OCI-LY3 (cell line): Measurements from ENCODE around the gene JAM3.
A peak's percentile ranks its signal among the peaks of the same experiment; 100 is the strongest.

Experiments
- H2AFZ ChIP-seq: fragments of 200-600, 300-600 bp; shearing (Covaris generic); 2 replicates; pipeline ENCODE4 v1.6.0; 2014; ENCODE audit warnings: antibody characterized with exemption, low read depth, low read length
- H3K27ac ChIP-seq: fragments of 200-600, 300-600 bp; sonication (generic); 2 replicates; pipeline ENCODE4 v1.5.1; 2014; ENCODE audit warnings: mild to moderate bottlenecking, low read length, moderate library complexity, mixed read lengths
- H3K27me3 ChIP-seq: fragments of 200-600, 300-600 bp; sonication (generic); 2 replicates; pipeline ENCODE4 v1.6.1; 2014; ENCODE audit warnings: low read depth, low read length, mixed read lengths
- H3K36me3 ChIP-seq: fragments of 200-600, 300-600 bp; sonication (generic); replicated peaks from 2 replicates; pipeline ENCODE3; 2014; ENCODE audit warnings: low read depth, low read length, mixed read lengths
- H3K4me1 ChIP-seq: fragments of 300-600, 200-600 bp; sonication (generic); 2 replicates; pipeline ENCODE4 v1.6.1; 2014; ENCODE audit warnings: low read length, mixed read lengths
- H3K4me2 ChIP-seq: fragments of 200-600, 300-600 bp; sonication (generic); 2 replicates; pipeline ENCODE4 v1.6.1; 2014; ENCODE audit warnings: low read length, mixed read lengths
- H3K4me3 ChIP-seq: fragments of 300-600, 200-600 bp; sonication (generic); 2 replicates; pipeline ENCODE4 v1.5.1; 2014; ENCODE audit warnings: antibody characterized with exemption, mild to moderate bottlenecking, low read length, moderate library complexity
- H3K79me2 ChIP-seq: fragments of 300-600, 200-600 bp; shearing (Covaris generic); 2 replicates; pipeline ENCODE4 v1.6.1; 2014; ENCODE audit warnings: mild to moderate bottlenecking, low read length, mixed read lengths
- H3K9ac ChIP-seq: fragments of 300-600, 200-600 bp; shearing (Covaris generic); 2 replicates; pipeline ENCODE4 v1.6.0; 2014; ENCODE audit warnings: mild to moderate bottlenecking, low read length, moderate library complexity
- H3K9me3 ChIP-seq: fragments of 200-600, 300-600 bp; shearing (Covaris generic); 2 replicates; pipeline ENCODE4 v1.6.1; 2014; ENCODE audit warnings: low read length, mixed read lengths; ENCODE audit not compliant: insufficient read depth
- H4K20me1 ChIP-seq: fragments of 200-600, 300-600 bp; sonication (generic); 2 replicates; pipeline ENCODE4 v1.6.1; 2016; ENCODE audit warnings: low read length, mixed read lengths; ENCODE audit not compliant: insufficient read depth
- CTCF ChIP-seq: fragments of 200-600, 300-600 bp; sonication (generic); IDR thresholded peaks from 2 replicates; pipeline ENCODE4 v1.5.1; 2014; ENCODE audit warnings: antibody characterized with exemption, low read length, low read depth
- EZH2phosphoT487 ChIP-seq: fragments of 200-600 bp; shearing (Covaris generic); IDR thresholded peaks from 2 replicates; pipeline ENCODE4 v1.6.1; 2018; ENCODE audit warnings: antibody characterized with exemption, mixed run types, low read depth

JAM3 gene

GRCh38 chr11:134027671-134028070 lies 41.2 kb upstream of the JAM3 start:
- H3K4me3 ChIP-seq, result no peak overlapping the region
- no peaks in the 10 kb centered on the region for H3K36me3 ChIP-seq
- H3K4me1 ChIP-seq, result peaks cover 8% of the 10 kb centered on the region
- no peak overlapping the region for H2AFZ ChIP-seq
- TF ChIP-seq CTCF (no peak), EZH2phosphoT487 (no peak)
- H3K4me2 ChIP-seq, result no peak overlapping the region
- no peaks in the 10 kb centered on the region for H3K9me3 ChIP-seq
- no peak overlapping the region for H3K9ac ChIP-seq
- H3K27ac ChIP-seq, result no peak overlapping the region
- no peaks in the 10 kb centered on the region for H3K79me2 ChIP-seq
- H3K27me3 ChIP-seq, result peaks cover 19% of the 10 kb centered on the region
- H4K20me1 ChIP-seq, result no peaks in the 10 kb centered on the region

GRCh38 chr11:134028368-134028920 lies 40.4 kb upstream of the JAM3 start:
- no peak overlapping the region for H3K27ac ChIP-seq
- peaks cover 21% of the 10 kb centered on the region for H3K27me3 ChIP-seq
- no peak overlapping the region for H3K9ac ChIP-seq
- no peaks in the 10 kb centered on the region for H3K79me2 ChIP-seq
- H4K20me1 ChIP-seq, result no peaks in the 10 kb centered on the region
- no peak overlapping the region for H3K4me2 ChIP-seq
- no peaks in the 10 kb centered on the region for H3K9me3 ChIP-seq
- no peaks in the 10 kb centered on the region for H3K36me3 ChIP-seq
- H3K4me3 ChIP-seq, result no peak overlapping the region
- no peak overlapping the region for H2AFZ ChIP-seq
- TF ChIP-seq CTCF (no peak), EZH2phosphoT487 (no peak)
- peaks cover 8% of the 10 kb centered on the region for H3K4me1 ChIP-seq

DNA sequence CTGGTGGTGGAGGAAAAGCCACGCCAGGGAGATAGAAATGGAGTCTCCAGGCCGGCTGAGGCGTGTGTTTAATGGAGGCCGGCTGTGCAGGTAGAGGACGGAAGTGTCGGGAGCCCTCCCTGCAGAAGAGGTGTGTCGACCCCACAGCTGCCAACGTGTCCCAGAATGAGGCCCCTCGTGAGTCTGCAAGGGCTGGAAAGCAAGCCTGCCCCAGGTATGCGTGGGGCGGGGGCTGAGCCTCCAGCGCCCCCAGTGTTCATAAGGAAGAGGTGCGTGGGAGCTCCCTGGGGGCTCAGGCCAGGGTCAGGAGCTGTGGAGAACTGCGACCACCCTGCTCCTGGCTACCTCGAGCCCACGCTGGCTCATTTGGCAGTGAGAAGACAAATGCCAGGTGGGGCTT lies 38.0 kb upstream of the JAM3 start:
- Histone ChIP-seq H3K27ac (no peak overlapping the region), H4K20me1 (no peaks in the 10 kb centered on the region), H2AFZ (no peak overlapping the region), H3K9ac (no peak overlapping the region), H3K79me2 (no peaks in the 10 kb centered on the region), H3K4me1 (no peaks in the 10 kb centered on the region), H3K27me3 (peaks cover 24% of the 10 kb centered on the region), H3K4me2 (no peak overlapping the region), H3K36me3 (no peaks in the 10 kb centered on the region), H3K9me3 (no peaks in the 10 kb centered on the region), H3K4me3 (no peak overlapping the region)
- TF ChIP-seq CTCF (peak; percentile 19), EZH2phosphoT487 (no peak)

DNA sequence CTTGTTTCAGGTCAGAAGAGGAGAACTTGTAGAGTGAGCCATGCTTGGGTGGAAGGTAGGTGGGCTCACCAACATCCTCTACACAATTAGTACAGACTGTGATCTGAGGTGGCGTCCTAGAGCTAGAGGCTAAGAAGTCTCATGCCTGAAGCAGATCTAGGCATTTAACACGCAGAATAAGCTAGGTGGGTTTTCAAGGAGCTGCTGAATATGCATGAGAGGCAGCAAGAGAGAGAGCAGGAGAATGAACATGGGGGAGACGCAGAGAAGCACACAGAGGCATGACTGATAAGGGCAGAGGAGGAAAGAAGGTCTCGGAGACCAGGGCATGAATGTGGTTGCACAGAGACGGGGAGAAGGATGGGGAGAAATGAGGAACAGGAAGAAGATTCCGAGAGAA lies 36.8 kb upstream of the JAM3 start:
- no peak overlapping the region for H2AFZ ChIP-seq
- no peak overlapping the region for H3K9ac ChIP-seq
- no peak for TF ChIP-seq CTCF
- no peak overlapping the region for H3K27ac ChIP-seq
- no peaks in the 10 kb centered on the region for H3K4me1 ChIP-seq
- H3K4me3 ChIP-seq, result no peak overlapping the region
- no peaks in the 10 kb centered on the region for H3K36me3 ChIP-seq
- peaks cover 24% of the 10 kb centered on the region for H3K27me3 ChIP-seq
- H3K79me2 ChIP-seq, result no peaks in the 10 kb centered on the region
- no peak overlapping the region for H3K4me2 ChIP-seq
- no peaks in the 10 kb centered on the region for H4K20me1 ChIP-seq
- no peaks in the 10 kb centered on the region for H3K9me3 ChIP-seq
